Activated CD4-positive, alpha-beta T cell treated with anti-CD3 and anti-CD28 coated beads, Interleukin-2, amount 10 ng/mL, durations not matched to agents 24 days and 14 days (primary cell): ENCODE results near the gene NAT8L. TPM values are rescaled to one million over a fixed set of nuclear protein-coding genes. Genes with fewer than 3 reads are reported as not detected.
A peak's percentile ranks its signal among the peaks of the same experiment; 100 is the strongest.

ENCODE experiments used
- DNase-seq: peaks from one replicate; pipeline ENCODE4 v3.0.0; 2022
- H3K27ac Mint-ChIP-seq: one replicate; pipeline ENCODE4 v1.8.0; 2022; ENCODE audit warnings: mild to moderate bottlenecking, mixed read lengths
- H3K27me3 Mint-ChIP-seq: one replicate; pipeline ENCODE4 v1.8.0; 2022; ENCODE audit warnings: mixed read lengths
- H3K36me3 Mint-ChIP-seq: one replicate; pipeline ENCODE4 v1.8.0; 2022; ENCODE audit warnings: low read depth, mild to moderate bottlenecking, mixed read lengths
- H3K4me1 Mint-ChIP-seq: one replicate; pipeline ENCODE4 v1.8.0; 2021; ENCODE audit warnings: mixed read lengths
- H3K4me3 Mint-ChIP-seq: one replicate; pipeline ENCODE4 v1.8.0; 2022; ENCODE audit warnings: mild to moderate bottlenecking, moderate library complexity, mixed read lengths
- H3K9me3 Mint-ChIP-seq: one replicate; pipeline ENCODE4 v1.8.0; 2021; ENCODE audit warnings: mixed read lengths
- intact Hi-C: fragments of 100-400 bp; cut with micrococcal nuclease; formaldehyde crosslinking; loops from one replicate; pipeline ENCODE4 v1.15.1; 2023
- total RNA-seq: library from RNA; stranded (reverse); gene quantifications from 2 replicates; pipeline ENCODE4 v1.2.3, GENCODE V29; 2022

The NAT8L gene
- total RNA-seq, 1 donor from 2014 or later = 7.3 TPM

DNA sequence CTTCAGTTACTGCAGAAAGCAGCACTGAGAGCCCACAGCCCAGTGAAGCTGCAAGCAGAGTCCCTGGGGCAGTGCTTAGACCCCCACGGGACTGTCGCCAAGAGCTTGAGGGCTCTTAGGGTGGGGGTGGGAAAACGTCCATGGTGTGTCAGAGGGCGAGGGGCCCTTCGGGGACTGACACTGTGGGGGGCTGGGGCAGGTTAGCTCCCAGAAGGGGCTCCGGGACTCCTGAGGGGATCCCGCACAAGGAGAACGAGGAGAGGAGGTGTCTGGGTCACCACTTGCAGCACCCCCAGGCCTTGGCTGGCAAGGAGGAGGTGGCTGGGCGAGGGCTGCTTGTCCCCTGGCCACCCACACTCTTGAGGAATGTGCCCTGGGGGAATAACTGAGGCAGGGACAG, 20.8 kb downstream of the NAT8L start:
- DNase-seq = no peak
- Mint-ChIP-seq H3K27ac (no peak overlapping the region), H3K9me3 (no peaks in the 10 kb centered on the region), H3K4me3 (no peak overlapping the region), H3K36me3 (no peaks in the 10 kb centered on the region), H3K4me1 (no peaks in the 10 kb centered on the region), H3K27me3 (no peaks in the 10 kb centered on the region)
- intact Hi-C loops = no loop called here

DNA sequence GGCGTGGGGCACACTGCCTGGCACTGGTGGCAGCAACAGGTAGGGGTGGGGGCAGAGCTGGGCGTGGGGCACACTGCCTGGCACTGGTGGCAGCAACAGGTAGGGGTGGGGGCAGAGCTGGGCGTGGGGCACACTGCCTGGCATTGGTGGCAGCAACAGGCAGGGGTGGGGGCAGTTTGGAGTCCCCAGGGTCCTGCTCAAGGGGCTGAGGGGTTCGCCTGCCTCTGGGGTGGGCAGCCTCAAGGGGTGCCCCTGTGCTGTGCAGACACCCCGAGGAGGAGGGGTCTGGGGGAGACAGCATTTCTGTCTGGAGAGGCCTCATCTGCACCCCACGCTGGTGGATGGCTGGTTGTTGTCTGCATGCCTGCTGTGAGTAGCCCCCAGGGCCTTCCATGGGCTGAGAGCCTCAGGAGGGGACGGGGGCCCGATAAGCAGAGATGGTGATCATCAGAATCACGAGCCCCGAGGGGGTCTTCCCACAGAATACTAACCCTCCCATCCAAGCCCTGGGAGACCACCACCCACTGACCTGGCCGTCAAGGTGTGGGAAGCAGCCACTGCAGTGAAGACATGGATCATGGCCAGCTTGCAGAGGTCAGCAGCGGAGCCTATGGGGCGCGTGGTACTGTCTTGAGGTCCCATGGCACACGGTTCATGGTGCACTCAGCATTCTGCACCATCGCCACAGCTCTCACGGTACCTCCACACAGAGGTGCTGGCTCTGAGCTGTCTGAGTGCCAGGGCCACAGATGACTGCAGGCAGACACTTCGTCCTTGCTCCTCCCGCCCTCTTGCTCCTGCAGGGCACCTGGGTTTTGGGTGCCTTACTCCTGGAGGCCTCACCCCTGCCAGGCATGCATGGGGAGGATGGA, 21.5 kb downstream of the NAT8L start:
- H3K27ac Mint-ChIP-seq = no peak overlapping the region
- no peaks in the 10 kb centered on the region for H3K9me3 Mint-ChIP-seq
- no peak for DNase-seq
- intact Hi-C loops = no loop called here
- no peak overlapping the region for H3K4me3 Mint-ChIP-seq
- H3K27me3 Mint-ChIP-seq = no peaks in the 10 kb centered on the region
- H3K4me1 Mint-ChIP-seq = no peaks in the 10 kb centered on the region
- H3K36me3 Mint-ChIP-seq = no peaks in the 10 kb centered on the region

DNA sequence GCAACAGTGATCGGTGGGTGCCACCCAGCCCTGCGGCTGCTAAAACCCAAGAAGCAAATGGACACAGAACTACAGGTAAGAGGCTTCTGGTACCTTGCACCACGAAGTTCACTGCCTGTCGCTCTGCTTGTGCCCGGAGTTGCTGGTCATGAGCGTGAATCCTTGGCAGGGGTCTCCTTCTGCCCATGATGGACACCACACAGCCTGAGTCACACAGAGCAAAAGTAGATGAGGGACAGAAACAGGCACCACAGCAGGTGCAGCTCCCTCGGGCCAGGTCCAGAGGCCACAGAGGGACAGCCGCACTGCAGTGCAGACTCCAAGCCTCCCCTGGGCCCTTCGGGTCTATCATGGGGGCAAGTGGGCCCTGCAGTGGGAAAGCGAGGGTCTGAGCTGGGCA, 22.4 kb downstream of the NAT8L start:
- peaks cover 1% of the 10 kb centered on the region for H3K36me3 Mint-ChIP-seq
- H3K27me3 Mint-ChIP-seq = peaks cover 2% of the 10 kb centered on the region
- no peak for DNase-seq
- no peaks in the 10 kb centered on the region for H3K4me1 Mint-ChIP-seq
- H3K9me3 Mint-ChIP-seq = no peaks in the 10 kb centered on the region
- intact Hi-C loops = no loop called here
- H3K27ac Mint-ChIP-seq = no peak overlapping the region
- no peak overlapping the region for H3K4me3 Mint-ChIP-seq

DNA sequence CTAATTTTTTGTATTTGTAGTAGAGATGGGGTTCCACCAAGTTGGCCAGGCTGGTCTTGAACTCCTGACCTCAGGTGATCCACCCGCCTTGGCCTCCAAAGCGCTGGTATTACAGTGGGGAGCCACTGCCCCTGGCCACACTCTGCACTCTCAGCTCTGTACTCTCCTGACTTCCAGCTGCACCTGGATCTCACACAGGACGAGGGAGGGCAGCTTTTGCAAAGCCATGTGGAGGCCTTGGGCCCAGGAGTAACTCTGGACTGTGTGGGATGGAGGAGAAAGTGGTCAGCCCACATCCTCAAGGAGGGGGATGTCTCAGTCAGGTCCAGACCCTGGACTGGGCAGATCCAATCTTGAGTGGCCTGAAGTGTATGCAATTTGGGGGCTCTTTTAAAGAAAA, 23.0 kb downstream of the NAT8L start:
- intact Hi-C loops = no loop called here
- Mint-ChIP-seq H3K4me1 (no peaks in the 10 kb centered on the region), H3K36me3 (peaks cover 1% of the 10 kb centered on the region), H3K4me3 (no peak overlapping the region), H3K9me3 (no peaks in the 10 kb centered on the region), H3K27me3 (peaks cover 2% of the 10 kb centered on the region), H3K27ac (no peak overlapping the region)
- DNase-seq = no peak

DNA sequence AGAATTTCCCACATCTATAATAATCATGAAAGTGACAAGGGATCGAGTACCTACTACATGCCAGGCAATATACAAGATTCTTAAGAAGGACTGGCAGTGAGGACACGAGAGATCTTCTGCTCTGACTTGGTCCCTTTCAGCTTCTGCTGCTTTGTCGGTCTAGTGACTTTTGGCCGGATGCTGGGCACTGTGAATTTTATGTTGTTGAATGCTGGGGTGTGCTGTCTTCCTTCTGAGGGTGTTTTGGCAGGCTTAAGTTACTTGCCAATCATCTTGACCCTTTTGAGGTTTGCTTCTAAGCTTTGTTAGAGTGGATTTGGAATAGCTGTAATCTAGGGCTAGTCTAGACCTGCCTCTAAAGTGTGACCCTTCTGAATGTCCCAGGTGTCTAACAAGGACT, 23.5 kb downstream of the NAT8L start:
- no peak for DNase-seq
- intact Hi-C loops = no loop called here

DNA sequence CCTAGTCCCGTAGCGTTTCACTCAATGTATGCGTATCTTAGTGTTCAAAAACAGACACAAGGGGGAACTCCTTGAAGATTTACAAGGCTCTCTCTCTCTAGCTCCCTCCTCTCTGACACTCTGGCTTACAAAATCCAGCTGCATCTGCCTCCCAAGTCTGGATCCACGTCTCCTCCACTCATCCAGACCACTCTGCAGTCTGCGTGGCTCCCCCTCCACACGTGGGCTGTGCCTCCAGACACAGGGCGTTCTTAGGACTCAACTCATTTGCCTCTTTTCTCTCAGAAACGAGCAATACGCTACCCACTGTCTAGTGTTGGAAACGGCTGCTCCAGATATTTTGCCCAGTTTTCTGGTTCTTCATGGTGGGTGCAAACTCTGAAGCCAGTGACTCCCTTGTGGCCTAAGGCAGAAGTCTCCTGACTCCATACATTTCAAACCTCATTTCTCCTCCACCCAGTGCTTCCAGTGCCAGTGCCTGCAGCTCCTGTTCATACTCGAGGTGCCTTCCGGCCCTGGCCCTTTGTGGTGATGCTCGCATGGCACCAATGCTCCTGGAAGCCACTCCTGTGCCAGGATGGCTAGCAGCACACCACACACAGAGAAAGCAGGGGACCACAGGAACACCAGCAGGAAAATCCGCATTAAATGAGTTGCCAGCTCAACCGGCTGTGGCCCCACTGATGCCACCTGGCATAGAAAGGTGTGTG, 24.1 kb downstream of the NAT8L start:
- Mint-ChIP-seq H3K4me1 (no peaks in the 10 kb centered on the region), H3K27me3 (peaks cover 2% of the 10 kb centered on the region), H3K9me3 (no peaks in the 10 kb centered on the region), H3K4me3 (no peak overlapping the region), H3K36me3 (peaks cover 1% of the 10 kb centered on the region), H3K27ac (no peak overlapping the region)
- DNase-seq = no peak
- intact Hi-C loops = no loop called here

More for the DNA sequence above, 23.5 kb downstream of the NAT8L start:
- no peaks in the 10 kb centered on the region for H3K9me3 Mint-ChIP-seq
- H3K27me3 Mint-ChIP-seq = peaks cover 2% of the 10 kb centered on the region
- no peak overlapping the region for H3K4me3 Mint-ChIP-seq
- no peak overlapping the region for H3K27ac Mint-ChIP-seq
- peaks cover 1% of the 10 kb centered on the region for H3K36me3 Mint-ChIP-seq
- no peaks in the 10 kb centered on the region for H3K4me1 Mint-ChIP-seq

DNA sequence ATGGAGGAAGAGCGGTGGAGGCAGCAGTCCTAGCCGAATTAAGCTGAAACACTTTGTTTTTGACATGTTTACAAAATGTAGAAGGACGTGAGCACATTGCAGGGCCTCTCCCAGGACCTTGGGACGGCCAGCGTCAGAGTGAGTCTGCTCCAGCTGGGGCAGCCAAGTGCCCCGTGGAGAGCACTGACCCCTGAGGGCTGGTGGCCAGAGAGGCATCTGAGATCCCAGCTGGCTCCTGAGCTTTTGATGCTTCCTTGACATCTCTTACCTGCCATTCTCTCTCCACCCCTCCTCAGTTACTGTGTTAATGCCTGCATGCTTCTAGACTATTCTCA, 24.7 kb downstream of the NAT8L start:
- DNase-seq = no peak
- H3K4me3 Mint-ChIP-seq = no peak overlapping the region
- no peaks in the 10 kb centered on the region for H3K9me3 Mint-ChIP-seq
- peaks cover 1% of the 10 kb centered on the region for H3K36me3 Mint-ChIP-seq
- peaks cover 3% of the 10 kb centered on the region for H3K27me3 Mint-ChIP-seq
- H3K4me1 Mint-ChIP-seq = no peaks in the 10 kb centered on the region
- no peak overlapping the region for H3K27ac Mint-ChIP-seq
- intact Hi-C loops = no loop called here

DNA sequence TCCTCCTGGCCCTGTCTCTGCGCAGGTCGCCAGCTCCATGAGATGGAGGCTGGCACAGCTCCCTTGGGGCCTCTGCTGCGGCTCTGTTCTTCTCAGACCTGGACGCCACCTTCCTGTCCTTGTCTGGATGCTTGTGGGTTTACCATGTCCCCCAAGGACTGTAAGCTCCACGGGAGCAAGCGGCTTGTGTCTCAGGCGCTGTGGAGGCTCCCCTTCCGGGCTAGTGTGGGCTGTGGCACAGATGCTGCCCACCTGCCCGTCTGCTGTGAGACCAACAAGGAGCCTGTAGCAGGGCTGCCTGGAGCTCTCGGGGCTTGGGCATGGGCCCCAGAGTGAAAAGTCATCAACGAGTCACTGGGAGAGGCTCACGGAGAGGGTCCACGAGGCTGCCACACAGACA, 25.2 kb downstream of the NAT8L start:
- no peaks in the 10 kb centered on the region for H3K4me1 Mint-ChIP-seq
- DNase-seq = no peak
- H3K27me3 Mint-ChIP-seq = peaks cover 4% of the 10 kb centered on the region
- peaks cover 1% of the 10 kb centered on the region for H3K36me3 Mint-ChIP-seq
- no peak overlapping the region for H3K4me3 Mint-ChIP-seq
- H3K9me3 Mint-ChIP-seq = no peaks in the 10 kb centered on the region
- intact Hi-C loops = no loop called here
- no peak overlapping the region for H3K27ac Mint-ChIP-seq

DNA sequence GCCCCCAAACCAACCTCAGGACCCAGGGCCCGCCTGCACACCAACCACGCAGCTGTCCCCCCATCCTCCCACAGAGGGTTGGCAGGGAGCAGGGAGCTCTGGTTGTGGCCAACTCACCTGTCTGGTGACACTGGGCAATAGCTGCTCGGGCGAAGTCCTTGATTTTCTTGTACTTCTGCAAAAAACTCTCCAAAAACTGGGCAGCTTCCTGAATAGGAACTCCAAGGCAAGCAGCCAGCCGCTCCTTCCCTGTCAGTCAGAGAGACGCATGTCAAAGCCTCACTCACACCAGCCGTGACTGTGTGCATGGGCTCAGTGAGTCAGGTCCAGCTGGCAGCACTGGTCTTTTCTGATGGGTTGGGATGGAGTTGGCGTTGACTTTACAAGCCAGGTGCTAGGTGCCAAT, 26.4 kb downstream of the NAT8L start:
- Mint-ChIP-seq H3K4me3 (no peak overlapping the region), H3K9me3 (no peaks in the 10 kb centered on the region), H3K4me1 (no peaks in the 10 kb centered on the region), H3K27ac (no peak overlapping the region), H3K27me3 (peaks cover 9% of the 10 kb centered on the region), H3K36me3 (peaks cover 1% of the 10 kb centered on the region)
- intact Hi-C loops = no loop called here
- DNase-seq = no peak

DNA sequence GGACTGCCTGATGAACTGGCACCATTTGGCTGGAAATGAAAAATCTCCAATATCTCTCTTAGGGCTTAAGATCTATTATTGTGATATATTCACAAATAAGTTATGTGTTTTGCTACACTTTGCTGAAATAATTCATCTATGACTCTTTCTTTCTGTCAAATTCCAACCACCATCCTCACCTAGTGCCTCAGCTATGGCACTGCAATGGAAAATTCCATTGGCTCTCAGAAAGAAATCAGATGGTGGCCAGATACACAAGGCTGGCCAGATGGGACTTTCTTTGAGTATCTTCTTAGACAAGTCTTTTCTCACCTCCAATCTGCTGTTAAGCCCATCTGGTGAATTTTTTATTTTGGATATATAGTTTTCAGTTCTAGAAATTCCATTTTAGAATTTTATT, 28.0 kb downstream of the NAT8L start:
- DNase-seq = no peak
- Mint-ChIP-seq H3K27me3 (peaks cover 10% of the 10 kb centered on the region), H3K4me1 (no peaks in the 10 kb centered on the region), H3K9me3 (no peaks in the 10 kb centered on the region), H3K36me3 (peaks cover 1% of the 10 kb centered on the region), H3K27ac (no peak overlapping the region), H3K4me3 (no peak overlapping the region)
- intact Hi-C loops = no loop called here

DNA sequence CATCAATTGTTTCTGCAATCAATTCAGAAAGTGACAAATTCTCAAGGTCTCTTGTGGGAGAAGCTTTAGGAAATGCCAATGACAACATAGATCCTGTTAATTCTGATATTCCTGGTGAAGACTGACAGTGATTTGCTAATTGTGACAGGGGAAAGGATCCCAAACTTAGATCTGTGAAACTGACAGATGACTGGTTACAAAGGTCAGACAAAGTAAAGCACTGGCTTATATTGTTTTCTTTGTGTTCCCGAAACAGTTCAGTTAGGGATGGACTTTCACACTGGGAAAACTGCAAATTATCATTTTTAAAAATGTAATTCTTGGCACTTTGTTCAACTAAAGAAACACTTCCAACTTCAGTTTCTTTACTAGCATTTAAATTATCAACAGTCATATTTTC, 30.1 kb downstream of the NAT8L start:
- no peak for DNase-seq
- H3K4me3 Mint-ChIP-seq = no peak overlapping the region
- no peak overlapping the region for H3K27ac Mint-ChIP-seq
- H3K36me3 Mint-ChIP-seq = peaks cover 1% of the 10 kb centered on the region
- H3K4me1 Mint-ChIP-seq = no peaks in the 10 kb centered on the region
- H3K9me3 Mint-ChIP-seq = no peaks in the 10 kb centered on the region
- intact Hi-C loops = no loop called here
- H3K27me3 Mint-ChIP-seq = peaks cover 10% of the 10 kb centered on the region

DNA sequence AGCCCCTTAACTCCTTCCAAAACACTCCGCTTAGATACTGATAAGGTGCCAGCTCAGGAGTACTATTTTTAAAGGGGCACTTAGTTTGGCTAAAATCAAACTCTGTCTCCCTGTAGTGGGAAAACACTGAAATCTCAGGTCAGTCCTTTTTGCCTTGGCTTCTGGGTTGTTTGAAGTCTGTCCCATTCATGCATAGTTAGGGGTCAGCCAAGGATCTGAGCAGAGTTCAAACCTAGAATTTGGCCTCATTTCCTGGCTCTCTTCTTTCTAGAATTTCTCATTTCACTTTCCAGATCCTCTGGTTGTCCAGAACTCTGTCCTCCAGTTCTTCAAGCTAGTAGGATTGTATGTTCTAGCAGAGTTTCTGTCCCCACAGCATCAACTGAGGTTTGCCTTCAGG, 31.5 kb downstream of the NAT8L start:
- intact Hi-C loops = no loop called here
- Mint-ChIP-seq H3K36me3 (peaks cover 3% of the 10 kb centered on the region), H3K27me3 (peaks cover 10% of the 10 kb centered on the region), H3K9me3 (peaks cover 6% of the 10 kb centered on the region), H3K27ac (no peak overlapping the region), H3K4me3 (no peak overlapping the region), H3K4me1 (no peaks in the 10 kb centered on the region)
- DNase-seq = no peak

DNA sequence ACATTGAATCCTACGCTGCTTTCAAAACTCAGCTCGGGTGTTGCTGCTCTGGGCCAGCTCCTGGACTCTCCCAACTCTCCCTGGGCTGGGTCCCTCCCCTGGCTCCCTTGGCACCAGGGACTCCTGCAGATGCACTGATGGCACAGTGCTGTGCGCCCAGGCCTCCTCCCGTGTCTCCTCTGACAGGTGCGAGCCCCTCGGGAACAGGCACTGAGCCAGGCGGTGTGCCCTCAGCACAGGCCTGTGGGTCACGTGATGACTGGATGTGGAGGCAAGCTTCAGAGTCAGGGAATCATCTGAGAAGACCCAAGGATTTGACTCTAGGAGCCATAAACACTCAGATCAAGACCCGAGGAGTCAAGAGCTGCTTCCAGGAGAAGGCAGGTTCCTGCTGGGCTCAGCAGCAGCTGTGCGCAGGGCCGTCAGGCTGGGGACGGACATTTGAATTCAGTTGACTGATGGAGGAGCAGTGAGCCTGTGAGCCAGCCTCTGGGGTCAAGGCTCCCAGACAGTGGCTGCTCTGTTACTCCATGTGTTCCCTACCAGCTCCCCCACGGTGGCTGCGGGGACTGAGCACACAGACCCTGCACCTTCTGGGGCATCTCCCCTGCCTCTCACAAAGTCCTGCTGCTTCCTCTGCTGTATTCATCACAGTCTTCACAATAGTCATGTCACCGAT, 33.0 kb downstream of the NAT8L start:
- intact Hi-C loops = no loop called here
- H3K27ac Mint-ChIP-seq = no peak overlapping the region
- H3K36me3 Mint-ChIP-seq = peaks cover 2% of the 10 kb centered on the region
- no peaks in the 10 kb centered on the region for H3K4me1 Mint-ChIP-seq
- peak; percentile 45 for DNase-seq
- no peak overlapping the region for H3K4me3 Mint-ChIP-seq
- H3K27me3 Mint-ChIP-seq = peaks cover 10% of the 10 kb centered on the region
- H3K9me3 Mint-ChIP-seq = peaks cover 14% of the 10 kb centered on the region

DNA sequence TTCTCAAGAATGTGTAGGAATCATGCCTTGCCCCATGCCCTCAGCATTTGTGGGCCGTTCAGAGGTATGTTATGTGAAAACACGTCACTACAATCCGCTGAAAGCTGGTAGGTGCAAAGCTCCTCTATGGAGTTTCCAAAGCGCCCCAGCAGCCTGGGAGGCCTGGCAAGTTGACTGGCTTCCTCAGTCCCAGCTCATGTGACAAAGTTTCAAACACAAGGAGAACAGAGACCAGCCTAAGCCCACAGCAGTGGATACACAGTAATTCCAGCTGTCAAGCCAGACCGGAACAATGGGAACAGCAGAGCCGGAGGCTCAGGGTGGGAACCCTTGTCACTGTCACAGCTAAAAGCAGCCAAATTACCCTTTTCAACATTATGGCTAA, 33.5 kb downstream of the NAT8L start:
- H3K4me1 Mint-ChIP-seq = no peaks in the 10 kb centered on the region
- H3K27ac Mint-ChIP-seq = no peak overlapping the region
- peaks cover 14% of the 10 kb centered on the region for H3K9me3 Mint-ChIP-seq
- no peak overlapping the region for H3K4me3 Mint-ChIP-seq
- intact Hi-C loops = no loop called here
- peak; percentile 44 for DNase-seq
- H3K36me3 Mint-ChIP-seq = peaks cover 2% of the 10 kb centered on the region
- peaks cover 10% of the 10 kb centered on the region for H3K27me3 Mint-ChIP-seq
